ENCODE measurements around the gene TAF11L8. TPM values are rescaled to one million over a fixed set of nuclear protein-coding genes. Genes with fewer than 3 reads are reported as not detected.
"Not testable (repeated sequence)": the region's sequence is repeated elsewhere in the genome, so short reads cannot be mapped to it uniquely, and the experiment has no call there.

The TAF11L8 gene
- total RNA-seq, 1 experiment from 2014 or later, result not detected

DNA sequence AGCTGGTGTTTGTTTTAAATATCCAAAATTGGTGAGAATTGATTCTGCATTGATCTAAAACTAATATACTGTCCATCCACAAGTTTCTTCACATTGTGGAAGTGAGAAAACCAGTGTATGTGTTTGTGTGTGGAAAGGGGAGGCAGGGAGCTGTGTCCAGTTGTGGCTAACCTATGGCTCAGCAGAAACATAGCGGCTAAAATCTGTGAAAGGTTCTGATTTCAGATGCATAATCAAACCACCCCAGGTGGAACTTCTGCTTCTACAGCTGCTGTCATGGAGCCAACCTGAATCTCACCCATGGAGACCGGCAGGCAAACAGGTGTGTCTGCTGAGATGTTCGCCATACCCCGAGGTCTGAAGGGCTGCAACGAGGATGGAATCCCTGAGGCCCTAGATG, 43.4 kb upstream of the TAF11L8 start, which contains the start of gene TAF11L14:
TSS of gene TAF11L14 (plus strand) at position 301 of the 400 bp plus-strand sequence.
- no peaks in the 10 kb centered on the region for H3K9me3 ChIP-seq (ENCODE audit: control insufficient read depth, low read depth, low read length)
- H3K4ac ChIP-seq (ENCODE audit: low read depth, low read length), result no peak within 1 kb of the TSS
- no peak within 1 kb of the TSS for H3K4me3 Mint-ChIP-seq
- no peaks in the 10 kb centered on the region for H3K27me3 ChIP-seq (ENCODE audit: insufficient read depth, low read length)
- no peak within 1 kb of the TSS for H4K5ac ChIP-seq (ENCODE audit: insufficient read length, low read depth, low read length)
- no peaks in the 10 kb centered on the region for H4K20me1 ChIP-seq (ENCODE audit: control insufficient read depth, insufficient read depth, insufficient read length)
- no peak for DNase-seq
- H3K23me2 ChIP-seq (ENCODE audit: insufficient read length, low read depth, low read length, poor library complexity, severe bottlenecking), result no peaks in the 10 kb centered on the region
- WGBS (ENCODE audit: extremely low coverage, insufficient read length, low lambda C conversion rate), result no CpG with 5 or more reads among the region's 5 CpGs
- H3K9ac ChIP-seq (ENCODE audit: extremely low read depth, insufficient read length, low read length), result no peak within 1 kb of the TSS
- no peak within 1 kb of the TSS for H3K4me2 ChIP-seq (ENCODE audit: insufficient read depth, insufficient read length, low read length)
- H3K14ac ChIP-seq (ENCODE audit: insufficient read depth, low read length), result no peak within 1 kb of the TSS
- no peak within 1 kb of the TSS for H3K27ac Mint-ChIP-seq
- no peaks in the 10 kb centered on the region for H3K79me2 ChIP-seq (ENCODE audit: insufficient read depth, low read length)
- H2BK5ac ChIP-seq (ENCODE audit: insufficient read length, low read length), result no peak within 1 kb of the TSS
- H4K91ac ChIP-seq (ENCODE audit: insufficient read length, low read depth, low read length), result no peak within 1 kb of the TSS
- H3T11ph ChIP-seq (ENCODE audit: low read length), result no peak within 1 kb of the TSS
- no peak within 1 kb of the TSS for H3K56ac ChIP-seq (ENCODE audit: insufficient read length, low read depth, low read length)
- no peaks in the 10 kb centered on the region for H3K4me1 ChIP-seq (ENCODE audit: insufficient read depth, low read length)
- no peaks in the 10 kb centered on the region for H3K27me3 Mint-ChIP-seq (ENCODE audit: low read depth)
- no peak within 1 kb of the TSS for H3K18ac ChIP-seq (ENCODE audit: insufficient read length, low read depth, low read length)
- no peak within 1 kb of the TSS for H3K27ac ChIP-seq (ENCODE audit: insufficient read length, low read depth, low read length)
- H2AK5ac ChIP-seq (ENCODE audit: insufficient read length, low read length), result no peak within 1 kb of the TSS
- H3K4me1 Mint-ChIP-seq, result no peaks in the 10 kb centered on the region
- H4K8ac ChIP-seq (replicated peaks; ENCODE audit: insufficient read length, low read depth, low read length), result no peak within 1 kb of the TSS
- no peak within 1 kb of the TSS for H2BK20ac ChIP-seq (ENCODE audit: low read depth, low read length, poor library complexity, severe bottlenecking)
- peaks cover 0 to 2% of the 10 kb centered on the region in 2 experiments; a peak in 3 of 5 replicates for H3K9me3 Mint-ChIP-seq
- no peak within 1 kb of the TSS for H3K23ac ChIP-seq (ENCODE audit: insufficient read length, low read depth, low read length)
- H3K36me3 Mint-ChIP-seq (ENCODE audit: insufficient read depth in 1 of 3, low read depth in 3 of 3), result no peaks in the 10 kb centered on the region
- no peaks in the 10 kb centered on the region for H3K79me1 ChIP-seq (ENCODE audit: insufficient read depth, low read depth, low read length, poor library complexity, severe bottlenecking)
- H2BK120ac ChIP-seq (ENCODE audit: low read depth, low read length, poor library complexity, severe bottlenecking), result no peak within 1 kb of the TSS
- no peak within 1 kb of the TSS for H2BK15ac ChIP-seq (ENCODE audit: low read depth, low read length)
- no peak within 1 kb of the TSS for H2AFZ ChIP-seq (ENCODE audit: low read length)
- no peak within 1 kb of the TSS for H2BK12ac ChIP-seq (ENCODE audit: insufficient read length, low read depth, low read length)
- TF ChIP-seq, protein P1, sequence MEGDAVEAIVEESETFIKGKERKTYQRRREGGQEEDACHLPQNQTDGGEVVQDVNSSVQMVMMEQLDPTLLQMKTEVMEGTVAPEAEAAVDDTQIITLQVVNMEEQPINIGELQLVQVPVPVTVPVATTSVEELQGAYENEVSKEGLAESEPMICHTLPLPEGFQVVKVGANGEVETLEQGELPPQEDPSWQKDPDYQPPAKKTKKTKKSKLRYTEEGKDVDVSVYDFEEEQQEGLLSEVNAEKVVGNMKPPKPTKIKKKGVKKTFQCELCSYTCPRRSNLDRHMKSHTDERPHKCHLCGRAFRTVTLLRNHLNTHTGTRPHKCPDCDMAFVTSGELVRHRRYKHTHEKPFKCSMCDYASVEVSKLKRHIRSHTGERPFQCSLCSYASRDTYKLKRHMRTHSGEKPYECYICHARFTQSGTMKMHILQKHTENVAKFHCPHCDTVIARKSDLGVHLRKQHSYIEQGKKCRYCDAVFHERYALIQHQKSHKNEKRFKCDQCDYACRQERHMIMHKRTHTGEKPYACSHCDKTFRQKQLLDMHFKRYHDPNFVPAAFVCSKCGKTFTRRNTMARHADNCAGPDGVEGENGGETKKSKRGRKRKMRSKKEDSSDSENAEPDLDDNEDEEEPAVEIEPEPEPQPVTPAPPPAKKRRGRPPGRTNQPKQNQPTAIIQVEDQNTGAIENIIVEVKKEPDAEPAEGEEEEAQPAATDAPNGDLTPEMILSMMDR (conservative IDR thresholded peaks at IDR 0.05), result no peak

DNA sequence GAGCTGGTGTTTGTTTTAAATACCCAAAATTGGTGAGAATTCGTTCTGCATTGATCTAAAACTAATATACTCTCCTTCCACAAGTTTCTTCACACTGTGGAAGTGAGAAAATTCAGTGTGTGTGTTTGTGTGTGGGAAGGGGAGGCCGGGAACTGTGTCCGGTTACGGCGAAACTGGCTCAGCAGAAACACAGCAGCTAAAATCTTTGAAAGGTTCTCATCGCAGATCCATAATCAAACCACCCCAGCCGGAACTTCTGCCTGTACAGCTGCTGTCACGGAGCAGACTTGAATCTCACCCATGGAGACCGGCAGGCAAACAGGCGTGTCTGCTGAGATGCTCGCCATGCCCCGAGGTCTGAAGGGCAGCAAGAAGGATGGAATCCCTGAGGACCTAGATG, 41.0 kb upstream of the TAF11L8 start, which contains the start of gene TAF11L13:
TSS of gene TAF11L13 (plus strand) at position 301 of the 400 bp plus-strand sequence.
- not testable (repeated sequence) for H2BK5ac ChIP-seq (ENCODE audit: insufficient read length, low read length); H3K9me3 Mint-ChIP-seq; H3K36me3 Mint-ChIP-seq (ENCODE audit: insufficient read depth in 1 of 3, low read depth in 3 of 3); H2BK20ac ChIP-seq (ENCODE audit: low read depth, low read length, poor library complexity, severe bottlenecking); H4K91ac ChIP-seq (ENCODE audit: insufficient read length, low read depth, low read length); H2BK120ac ChIP-seq (ENCODE audit: low read depth, low read length, poor library complexity, severe bottlenecking); H3K14ac ChIP-seq (ENCODE audit: insufficient read depth, low read length); H3K23me2 ChIP-seq (ENCODE audit: insufficient read length, low read depth, low read length, poor library complexity, severe bottlenecking); H3K27ac ChIP-seq (ENCODE audit: insufficient read length, low read depth, low read length); H4K8ac ChIP-seq (replicated peaks; ENCODE audit: insufficient read length, low read depth, low read length); H3K4me3 Mint-ChIP-seq; H2BK15ac ChIP-seq (ENCODE audit: low read depth, low read length); H3K9me3 ChIP-seq (ENCODE audit: control insufficient read depth, low read depth, low read length); H3K27me3 ChIP-seq (ENCODE audit: insufficient read depth, low read length); H3K18ac ChIP-seq (ENCODE audit: insufficient read length, low read depth, low read length); H2AFZ ChIP-seq (ENCODE audit: low read length); H2BK12ac ChIP-seq (ENCODE audit: insufficient read length, low read depth, low read length); H3K4me1 ChIP-seq (ENCODE audit: insufficient read depth, low read length); H3T11ph ChIP-seq (ENCODE audit: low read length); H3K4me1 Mint-ChIP-seq; H3K23ac ChIP-seq (ENCODE audit: insufficient read length, low read depth, low read length); H3K4me2 ChIP-seq (ENCODE audit: insufficient read depth, insufficient read length, low read length); H3K56ac ChIP-seq (ENCODE audit: insufficient read length, low read depth, low read length); H3K27me3 Mint-ChIP-seq (ENCODE audit: low read depth); H3K79me1 ChIP-seq (ENCODE audit: insufficient read depth, low read depth, low read length, poor library complexity, severe bottlenecking); H3K9ac ChIP-seq (ENCODE audit: extremely low read depth, insufficient read length, low read length); H2AK5ac ChIP-seq (ENCODE audit: insufficient read length, low read length); H3K27ac Mint-ChIP-seq; H4K20me1 ChIP-seq (ENCODE audit: control insufficient read depth, insufficient read depth, insufficient read length); H3K4ac ChIP-seq (ENCODE audit: low read depth, low read length); H3K79me2 ChIP-seq (ENCODE audit: insufficient read depth, low read length); H4K5ac ChIP-seq (ENCODE audit: insufficient read length, low read depth, low read length); DNase-seq
- no CpG with 5 or more reads among the region's 12 CpGs for WGBS (ENCODE audit: extremely low coverage, insufficient read length, low lambda C conversion rate)

Measured in H9 (cell line).